Activated CD4-positive, alpha-beta T cell treated with anti-CD3 and anti-CD28 coated beads, Interleukin-10, Interleukin-2, amounts not matched to agents 100 ng/mL and 50 ng/mL, durations not matched to agents 16 hours and 8 hours (primary cell): ENCODE data around the gene ZNF66.
"Not testable (repeated sequence)": the region's sequence is repeated elsewhere in the genome, so short reads cannot be mapped to it uniquely, and the experiment has no call there.

Source experiments
- DNase-seq: peaks from one replicate; pipeline ENCODE4 v3.0.0-alpha.2; 2020

Gene ZNF66

GRCh38 chr19:20776083-20777076, at the start of gene ZNF66:
ZNF66 (plus strand) TSS chr19:20776304; CDS start chr19:20776448, 144 bp downstream.
- DNase-seq: peak; percentile 95

GRCh38 chr19:20750169-20750568, 25.9 kb upstream of the ZNF66 start:
- not testable (repeated sequence) for DNase-seq

- DNase-seq: not testable (repeated sequence)
Observed at GRCh38 chr19:20752291-20752690, 23.8 kb upstream of the ZNF66 start.

- DNase-seq: not testable (repeated sequence)
Observed at GRCh38 chr19:20769225-20769736, 6.8 kb upstream of the ZNF66 start.

- peak; percentile 14 for DNase-seq
Observed at GRCh38 chr19:20787786-20788185, 11.7 kb downstream of the ZNF66 start.

GRCh38 chr19:20791806-20792205, 15.7 kb downstream of the ZNF66 start:
- no peak for DNase-seq

GRCh38 chr19:20806311-20807262, 30.5 kb downstream of the ZNF66 start:
- DNase-seq: not testable (repeated sequence)

- DNase-seq: no peak
Observed at GRCh38 chr19:20840371-20840770, 64.3 kb downstream of the ZNF66 start.
